ENCODE measurements around the gene KDM4B.

The KDM4B gene

GRCh38 chr19:5091018-5091683 is 122.2 kb downstream of the KDM4B start:
- DNase-seq (ENCODE audit: low read depth), result no peak

GRCh38 chr19:5091684-5092480 is 123.0 kb downstream of the KDM4B start:
- no peak for DNase-seq (ENCODE audit: low read depth)

GRCh38 chr19:5092481-5092843 is 123.5 kb downstream of the KDM4B start:
- DNase-seq (ENCODE audit: low read depth), result no peak

- no peak for DNase-seq (ENCODE audit: low read depth)
These were observed 124.5 kb downstream of the KDM4B start for GRCh38 chr19:5093297-5093928.

- DNase-seq (ENCODE audit: low read depth), result no peak
These were observed 125.2 kb downstream of the KDM4B start for GRCh38 chr19:5093948-5094718.

GRCh38 chr19:5094768-5095567 is 126.1 kb downstream of the KDM4B start:
- no peak for DNase-seq (ENCODE audit: low read depth)

GRCh38 chr19:5095568-5095850 is 126.6 kb downstream of the KDM4B start:
- no peak for DNase-seq (ENCODE audit: low read depth)

GRCh38 chr19:5096536-5096935 is 127.6 kb downstream of the KDM4B start:
- DNase-seq (ENCODE audit: low read depth), result no peak

- no peak for DNase-seq (ENCODE audit: low read depth)
These were observed 128.5 kb downstream of the KDM4B start for GRCh38 chr19:5097331-5097930.

GRCh38 chr19:5097959-5098623 is 129.2 kb downstream of the KDM4B start:
- no peak for DNase-seq (ENCODE audit: low read depth)

GRCh38 chr19:5098646-5099045 is 129.7 kb downstream of the KDM4B start:
- no peak for DNase-seq (ENCODE audit: low read depth)

- DNase-seq (ENCODE audit: low read depth), result no peak
These were observed 130.8 kb downstream of the KDM4B start for GRCh38 chr19:5099701-5100221.

GRCh38 chr19:5101871-5102270 is 133.0 kb downstream of the KDM4B start:
- DNase-seq (ENCODE audit: low read depth), result no peak

- no peak for DNase-seq (ENCODE audit: low read depth)
These were observed 133.6 kb downstream of the KDM4B start for GRCh38 chr19:5102520-5102919.

- no peak for DNase-seq (ENCODE audit: low read depth)
These were observed 134.3 kb downstream of the KDM4B start for GRCh38 chr19:5103061-5103701.

- DNase-seq (ENCODE audit: low read depth), result no peak
These were observed 135.0 kb downstream of the KDM4B start for GRCh38 chr19:5103812-5104410.

- no peak for DNase-seq (ENCODE audit: low read depth)
These were observed 136.0 kb downstream of the KDM4B start for GRCh38 chr19:5104871-5105351.

- DNase-seq (ENCODE audit: low read depth), result no peak
These were observed 137.3 kb downstream of the KDM4B start for GRCh38 chr19:5106191-5106726.

- no peak for DNase-seq (ENCODE audit: low read depth)
These were observed 138.1 kb downstream of the KDM4B start for GRCh38 chr19:5106971-5107370.
